Femur (tissue), 1 donor: ENCODE data around the gene HMG20A.

ENCODE experiments used
- DNase-seq: peaks from one replicate; pipeline ENCODE4 v3.0.0-alpha.2; 2017

HMG20A gene

GRCh38 chr15:77430652-77431051 lies 10.0 kb downstream of the HMG20A start:
- DNase-seq, result no peak

- DNase-seq, result no peak
These were observed 16.1 kb downstream of the HMG20A start for GRCh38 chr15:77436822-77437221.

DNA sequence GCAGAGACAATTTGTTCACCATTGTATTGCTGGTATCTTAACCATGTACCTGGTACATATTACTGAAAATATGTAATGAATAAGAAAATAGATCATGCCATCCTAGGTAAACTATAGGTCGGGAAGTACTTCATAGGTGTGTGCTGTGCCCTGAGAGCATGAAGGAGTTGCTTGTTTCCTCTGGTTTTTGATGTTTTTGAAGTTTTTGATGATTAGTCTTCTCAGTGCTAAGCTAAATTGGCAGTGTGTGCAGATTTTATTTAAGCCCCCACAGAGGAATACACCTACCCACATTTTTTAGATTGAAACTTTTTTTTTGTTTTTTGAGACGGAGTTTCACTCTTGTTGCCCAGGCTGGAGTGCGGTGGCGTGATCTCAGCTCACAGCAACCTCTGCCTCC lies 16.6 kb downstream of the HMG20A start:
- no peak for DNase-seq

- no peak for DNase-seq
These were observed 19.8 kb downstream of the HMG20A start for GRCh38 chr15:77440378-77440999.

- DNase-seq, result no peak
These were observed 26.2 kb downstream of the HMG20A start for GRCh38 chr15:77446840-77447390.

GRCh38 chr15:77454265-77454664 lies 33.6 kb downstream of the HMG20A start:
- DNase-seq, result no peak

- DNase-seq, result no peak
These were observed 34.3 kb downstream of the HMG20A start for GRCh38 chr15:77454951-77455350.

DNA sequence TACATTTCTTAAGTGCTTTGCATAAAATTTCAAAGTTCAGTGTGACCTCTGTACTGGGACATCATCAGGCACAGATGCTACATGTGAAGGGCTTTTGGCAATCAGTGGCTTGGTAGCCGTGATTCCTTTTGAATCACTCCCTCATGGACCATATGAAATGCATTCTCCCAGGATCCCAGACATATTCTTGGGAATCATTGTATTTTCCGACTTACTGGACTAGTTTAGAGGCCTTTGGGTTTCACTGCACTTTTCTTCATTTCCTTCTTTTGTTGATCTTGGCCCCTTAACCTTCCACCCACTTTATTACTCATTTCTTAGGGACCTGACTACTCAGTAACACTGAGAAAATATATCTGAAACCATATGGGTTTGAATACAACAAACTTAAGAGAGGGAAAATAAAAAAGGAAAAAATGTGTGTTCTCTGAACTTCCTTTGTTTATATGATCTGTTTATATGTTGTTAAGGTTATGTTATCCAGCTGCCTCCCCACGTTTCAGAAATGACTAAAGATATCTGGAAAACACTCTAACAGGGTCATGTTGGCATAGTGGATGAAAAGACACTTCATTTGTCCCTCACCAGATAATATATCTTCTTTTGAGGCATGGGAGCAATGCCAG lies 35.1 kb downstream of the HMG20A start:
- DNase-seq, result peak; percentile 29

DNA sequence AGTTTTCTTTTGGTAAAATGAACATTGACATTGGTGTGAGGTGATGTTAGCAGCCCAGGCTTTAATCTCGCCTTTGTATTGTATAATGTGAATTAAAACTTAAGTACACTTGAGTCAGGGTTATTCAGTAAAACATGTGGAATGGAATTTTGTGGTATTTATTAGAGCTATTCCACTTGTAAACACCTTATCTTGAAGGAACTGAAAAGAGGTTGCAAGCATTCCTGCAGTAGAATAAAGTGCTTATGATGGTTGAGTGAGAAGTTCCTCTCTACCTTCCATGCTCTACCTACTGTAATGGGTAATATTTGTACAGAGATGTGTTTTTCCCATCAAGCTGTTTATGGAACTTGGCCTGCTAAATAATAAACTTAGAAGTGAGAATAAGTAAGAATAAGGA lies 36.1 kb downstream of the HMG20A start:
- DNase-seq, result no peak

DNA sequence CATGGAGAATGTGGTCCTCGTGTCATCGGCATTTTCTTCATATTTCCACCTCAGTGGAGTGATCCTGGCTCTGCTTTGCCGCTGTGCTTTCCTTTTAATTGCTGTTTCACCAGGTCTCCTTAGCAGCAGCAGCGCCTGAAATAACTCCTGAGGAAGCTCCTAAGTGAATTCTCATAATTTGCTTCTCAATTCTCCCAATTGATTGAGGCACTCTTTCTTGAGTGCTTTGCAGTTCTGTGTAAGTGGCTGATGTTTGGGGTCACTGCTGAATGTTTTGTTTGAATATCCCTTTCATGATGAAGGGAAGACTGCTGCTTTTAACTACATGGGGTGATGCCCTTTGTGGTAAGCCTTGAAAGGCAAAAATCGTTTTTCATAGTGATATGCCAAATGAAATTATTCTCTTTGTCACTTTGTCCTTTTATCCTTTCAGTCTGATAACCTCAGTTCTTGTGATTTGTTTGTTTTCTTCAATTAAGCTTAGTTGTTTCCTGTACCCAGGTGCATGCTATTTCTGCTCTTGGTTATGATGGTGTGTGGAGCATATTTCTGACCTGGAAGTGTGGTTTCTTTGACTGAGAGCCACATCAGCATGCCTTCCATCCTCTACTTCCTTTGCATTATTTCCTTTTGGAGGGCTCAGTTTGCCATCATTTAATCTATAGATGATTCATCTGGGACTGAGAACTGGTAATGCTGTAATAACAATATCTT lies 36.7 kb downstream of the HMG20A start:
- DNase-seq, result no peak

DNA sequence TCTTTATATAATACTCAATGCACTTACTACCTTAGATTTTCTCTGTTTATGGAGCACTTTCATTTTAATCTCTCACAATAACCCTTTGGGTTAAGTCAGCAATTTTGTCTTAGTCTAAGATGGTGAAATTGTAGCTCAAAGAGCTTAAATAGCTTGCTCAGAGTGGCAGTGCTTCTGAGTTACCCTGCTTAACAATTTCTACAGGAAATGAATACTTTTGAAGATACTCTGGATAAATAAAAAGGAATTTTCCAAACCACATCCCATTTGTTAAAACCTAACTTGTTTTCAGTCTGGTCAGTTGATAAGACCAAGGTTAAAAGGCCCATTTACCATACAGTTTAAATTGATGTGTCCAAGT lies 37.2 kb downstream of the HMG20A start:
- DNase-seq, result no peak

- no peak for DNase-seq
These were observed 38.3 kb downstream of the HMG20A start for GRCh38 chr15:77459031-77459430.

DNA sequence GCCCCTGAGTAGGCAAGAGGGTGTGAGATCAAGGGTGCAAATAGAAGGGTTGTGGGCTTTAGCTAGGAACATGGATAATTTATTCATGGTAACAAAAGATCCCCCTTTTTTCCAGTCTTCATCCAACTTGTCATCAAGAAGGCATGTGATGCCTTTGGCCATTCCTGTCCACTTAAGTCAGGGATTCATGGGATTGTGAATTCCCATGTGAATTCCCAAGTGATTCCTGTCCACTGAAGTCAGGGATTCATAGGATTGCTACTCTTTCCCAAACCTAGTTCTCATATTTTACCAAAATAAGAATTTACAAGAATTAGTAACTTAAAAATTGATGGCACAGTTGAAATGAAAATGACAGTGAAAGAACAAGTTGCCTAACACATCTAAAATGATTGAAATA lies 40.8 kb downstream of the HMG20A start:
- DNase-seq, result no peak

DNA sequence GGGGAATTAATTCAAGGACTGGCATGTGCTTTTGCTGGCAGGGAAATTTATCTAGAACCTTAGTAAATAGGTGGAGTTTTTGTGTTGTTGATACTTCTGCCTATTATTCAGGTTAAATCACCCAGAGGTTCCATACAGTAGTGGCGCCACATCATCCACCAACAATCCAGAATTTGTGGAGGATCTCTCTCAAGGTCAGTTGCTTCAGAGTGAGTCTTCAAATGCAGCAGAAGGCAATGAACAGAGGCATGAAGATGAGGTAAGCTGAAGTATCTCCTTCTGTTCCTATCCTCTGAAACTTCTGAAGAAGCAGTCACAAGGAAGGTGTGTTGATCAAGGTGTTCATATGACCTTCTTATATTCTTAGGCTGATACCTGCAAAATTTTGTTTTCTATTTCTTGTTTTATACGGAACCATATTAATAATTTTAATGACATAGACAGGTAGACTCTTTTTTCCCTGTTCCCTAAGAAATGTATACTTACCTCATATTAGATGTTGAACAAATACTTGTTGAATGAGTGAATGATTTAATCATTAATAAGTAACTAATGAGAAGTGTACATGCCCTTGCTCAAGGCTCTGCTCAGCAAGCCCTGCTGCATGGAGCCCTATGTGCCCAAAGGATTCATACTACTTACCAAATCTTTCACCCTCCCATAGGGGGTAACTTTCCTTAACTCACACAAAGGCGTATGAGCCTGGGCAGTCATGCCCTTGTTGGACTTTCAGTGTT lies 43.6 kb downstream of the HMG20A start:
- DNase-seq, result no peak

GRCh38 chr15:77466521-77466920 lies 45.8 kb downstream of the HMG20A start:
- DNase-seq, result no peak

GRCh38 chr15:77468896-77469295 lies 48.2 kb downstream of the HMG20A start:
- no peak for DNase-seq

DNA sequence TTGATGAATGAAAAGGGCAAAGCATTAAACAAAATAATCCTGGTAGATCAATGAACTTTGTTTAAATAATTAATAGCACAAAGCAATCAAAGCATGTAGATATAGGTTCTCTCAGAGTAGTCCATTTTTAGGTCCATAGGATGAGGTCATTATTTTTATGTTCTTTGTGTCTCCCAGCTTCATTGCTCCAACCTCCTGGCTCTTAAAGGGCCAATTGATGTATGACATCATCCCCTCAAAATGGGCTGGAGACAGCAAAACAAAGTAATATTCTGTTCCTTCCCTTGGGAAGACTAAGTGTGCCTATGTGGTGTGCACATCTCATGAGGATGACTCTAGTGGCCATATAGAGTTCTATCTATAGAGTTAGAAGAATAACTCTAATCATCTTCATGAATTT lies 49.5 kb downstream of the HMG20A start:
- no peak for DNase-seq

DNA sequence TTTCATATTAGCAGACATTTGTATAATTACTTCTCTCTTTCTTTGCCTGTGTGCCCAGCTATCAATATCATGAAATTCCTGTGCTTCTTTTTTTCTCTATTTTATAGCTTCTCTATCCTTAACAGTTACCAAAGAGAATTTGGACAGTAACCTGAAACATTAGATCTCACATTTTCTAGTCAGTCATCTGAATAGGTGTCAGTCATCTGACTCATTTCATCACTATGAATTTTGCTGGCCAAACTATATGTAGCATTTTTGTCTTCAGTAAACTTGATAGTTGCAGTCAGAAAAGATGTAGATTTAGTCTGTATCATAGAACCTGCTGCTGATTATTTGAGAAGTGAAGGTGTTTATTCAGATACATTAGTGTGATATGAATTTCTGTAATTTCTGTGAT lies 52.6 kb downstream of the HMG20A start:
- no peak for DNase-seq

DNA sequence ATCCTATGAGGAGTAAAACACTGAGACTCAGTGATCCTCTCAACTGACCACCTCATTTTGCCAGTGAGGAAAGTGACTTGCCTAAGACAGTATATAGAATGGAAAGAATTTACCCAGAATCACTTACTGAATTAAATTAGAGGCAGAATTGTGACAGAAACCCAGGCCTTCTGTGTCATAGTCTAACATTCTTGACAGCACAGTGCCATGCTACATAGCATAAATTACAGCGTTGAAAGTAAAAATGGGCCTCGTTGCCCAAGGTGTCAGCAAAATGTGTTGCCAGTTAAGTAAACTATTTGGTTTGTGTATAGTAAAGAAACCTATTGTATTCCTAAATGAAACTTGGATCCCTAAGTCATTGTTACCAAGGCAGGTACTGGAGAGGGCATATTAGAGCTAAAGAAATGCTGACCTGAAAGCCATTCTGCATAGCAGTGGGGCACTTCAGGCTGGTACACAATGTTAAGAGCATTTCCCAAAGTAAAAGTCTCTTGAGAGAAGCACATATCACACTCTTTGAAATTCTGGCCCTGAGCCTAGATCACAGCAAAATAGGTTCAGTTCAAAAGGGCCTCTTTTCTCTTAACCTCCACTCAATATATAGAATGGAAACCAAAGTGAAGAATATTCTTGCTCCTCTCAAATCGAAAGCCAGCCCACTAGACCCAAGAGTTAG lies 53.8 kb downstream of the HMG20A start:
- DNase-seq, result no peak

- DNase-seq, result no peak
These were observed 54.3 kb downstream of the HMG20A start for GRCh38 chr15:77475001-77475400.

DNA sequence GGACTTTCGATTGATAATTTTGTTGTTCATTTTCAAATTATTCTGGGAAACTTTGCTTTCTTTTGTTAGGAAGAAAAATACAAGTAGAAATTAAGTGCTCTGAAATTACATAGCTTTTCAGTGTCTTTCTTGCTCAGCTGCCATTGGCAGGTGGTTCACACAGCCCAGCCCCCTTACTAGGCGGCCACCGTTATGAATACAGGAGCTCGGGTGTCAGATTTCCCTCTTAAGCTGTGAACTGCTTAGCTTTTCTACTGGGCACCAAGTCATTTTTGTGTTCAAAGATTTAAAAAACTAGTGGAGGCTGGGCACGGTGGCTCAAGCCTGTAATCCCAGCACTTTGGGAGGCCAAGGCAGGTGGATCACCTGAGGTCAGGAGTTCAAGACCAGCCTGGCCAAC lies 55.2 kb downstream of the HMG20A start:
- DNase-seq, result no peak

DNA sequence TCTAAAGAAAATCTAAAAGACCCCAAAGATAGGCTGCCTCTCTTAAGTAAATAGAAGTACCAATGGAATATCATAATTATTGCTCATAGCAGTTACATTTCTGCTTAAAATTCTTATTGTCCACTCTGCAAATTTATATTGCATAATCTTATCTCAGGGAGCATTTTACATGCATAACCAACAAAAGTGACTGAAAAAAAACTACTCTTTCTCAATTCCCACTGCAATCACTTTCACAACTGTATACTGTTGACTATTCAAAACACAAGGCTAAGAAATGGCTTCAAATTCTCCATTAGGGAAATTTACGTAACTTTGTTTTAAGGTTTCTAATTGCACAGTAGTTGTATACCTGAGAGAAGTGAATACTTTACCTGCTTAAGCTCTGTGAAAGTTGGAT lies 56.3 kb downstream of the HMG20A start:
- no peak for DNase-seq

- DNase-seq, result no peak
These were observed 57.4 kb downstream of the HMG20A start for GRCh38 chr15:77478051-77478450.
